Left ventricle myocardium inferior (tissue), 1 donor: Measurements from ENCODE around the gene AKR7A2. TPM values are rescaled to one million over a fixed set of nuclear protein-coding genes. Genes with fewer than 3 reads are reported as not detected.
"Not testable (repeated sequence)": the region's sequence is repeated elsewhere in the genome, so short reads cannot be mapped to it uniquely, and the experiment has no call there.

Source experiments
- DNase-seq: peaks from one replicate; pipeline ENCODE4 v3.0.0-alpha.2; 2020
- H3K27ac ChIP-seq: fragments of 200-600 bp; replicated peaks from 2 replicates; pipeline ENCODE4 v1.8.0; 2021
- H3K27me3 ChIP-seq: fragments of 200-600 bp; 2 replicates; pipeline ENCODE4 v1.8.0; 2021; ENCODE audit warnings: low read depth
- H3K36me3 ChIP-seq: fragments of 200-600 bp; 2 replicates; pipeline ENCODE4 v1.8.0; 2021
- H3K4me1 ChIP-seq: fragments of 200-600 bp; 2 replicates; pipeline ENCODE4 v1.8.0; 2021
- H3K4me3 ChIP-seq: fragments of 200-600 bp; 2 replicates; pipeline ENCODE4 v1.8.0; 2021; ENCODE audit warnings: mild to moderate bottlenecking, moderate library complexity
- H3K9me3 ChIP-seq: fragments of 200-600 bp; replicated peaks from 2 replicates; pipeline ENCODE4 v1.8.0; 2021
- CTCF ChIP-seq: fragments of 200-600 bp; IDR thresholded peaks from 2 replicates; pipeline ENCODE4 v1.8.0; 2021; ENCODE audit warnings: antibody characterized with exemption, mild to moderate bottlenecking, borderline replicate concordance
- intact Hi-C: fragments of 100-400 bp; cut with micrococcal nuclease; formaldehyde crosslinking; loops from one replicate; pipeline ENCODE4 v1.11.0; 2022
- total RNA-seq: library from RNA; stranded (reverse); fragmentation: NEBNext Ultra II Directional; extraction: Animal tissue kit (Norgen Biotek cat#: 25700); gene quantifications from one replicate; pipeline ENCODE4 v1.2.1, GENCODE V29; 2021
- donor health status: DM: no; HTN: yes; CAD: no; lungs with severe emphysema.

AKR7A2 gene
- total RNA-seq, 1 donor from 2014 or later, result 43.7 TPM

- no peak overlapping the region for H3K4me3 ChIP-seq
- H3K27ac ChIP-seq, result no peak overlapping the region
- H3K27me3 ChIP-seq, result no peaks in the 10 kb centered on the region
- peaks cover 52% of the 10 kb centered on the region for H3K36me3 ChIP-seq
- no peaks in the 10 kb centered on the region for H3K9me3 ChIP-seq
- H3K4me1 ChIP-seq, result peaks cover 33% of the 10 kb centered on the region
- intact Hi-C loops, result no loop called here
- DNase-seq, result no peak
- no peak for TF ChIP-seq CTCF
These were observed 3.4 kb downstream of the AKR7A2 start for GRCh38 chr1:19308509-19308907.

DNA sequence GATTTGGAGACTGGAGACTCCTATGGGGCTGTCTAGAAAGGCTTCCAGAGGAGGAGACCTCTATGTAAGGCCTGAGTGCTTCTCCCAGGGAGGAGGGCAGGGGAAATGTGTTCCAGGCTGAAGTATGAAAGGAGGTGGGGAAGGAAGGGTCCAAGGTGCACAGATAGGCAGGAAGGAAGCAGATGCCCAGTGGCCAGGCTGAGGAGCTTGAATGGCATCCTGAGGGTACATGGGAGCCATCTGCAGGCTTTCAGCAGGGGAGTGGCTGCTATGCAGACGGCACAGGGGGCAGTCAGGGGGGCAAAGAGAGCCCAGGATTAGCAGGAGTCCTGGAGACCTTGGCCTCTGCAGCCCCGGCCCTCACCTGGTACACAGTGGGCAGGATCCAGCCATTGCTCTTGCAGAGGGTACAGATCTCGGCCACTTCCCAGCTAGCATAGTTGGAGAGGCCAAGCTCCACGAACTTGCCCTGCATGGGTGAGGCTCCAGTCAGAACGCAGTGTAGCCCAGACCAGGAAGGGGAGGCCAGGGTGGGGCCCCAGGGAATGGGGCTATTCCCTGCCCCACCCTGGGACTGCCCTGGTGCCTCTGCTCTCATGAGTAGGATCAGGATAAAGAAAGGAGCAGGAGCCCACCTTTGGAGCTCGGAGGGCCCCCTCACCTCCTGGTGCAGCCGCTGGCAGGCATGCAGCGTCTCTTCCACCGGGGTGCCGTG, 4.0 kb downstream of the AKR7A2 start:
- intact Hi-C loops, result no loop called here
- peaks cover 57% of the 10 kb centered on the region for H3K36me3 ChIP-seq
- no peak for TF ChIP-seq CTCF

GRCh38 chr1:19306941-19307340, 5.0 kb downstream of the AKR7A2 start:
- Histone ChIP-seq H3K27ac (no peak overlapping the region), H3K36me3 (peaks cover 68% of the 10 kb centered on the region), H3K9me3 (no peaks in the 10 kb centered on the region), H3K27me3 (no peaks in the 10 kb centered on the region), H3K4me3 (no peak overlapping the region), H3K4me1 (peaks cover 19% of the 10 kb centered on the region)
- intact Hi-C loops, result no loop called here
- no peak for TF ChIP-seq CTCF
- DNase-seq, result no peak

More for the DNA sequence above, 4.0 kb downstream of the AKR7A2 start:
- Histone ChIP-seq H3K27ac (no peak overlapping the region), H3K4me3 (no peak overlapping the region), H3K4me1 (peaks cover 27% of the 10 kb centered on the region), H3K27me3 (no peaks in the 10 kb centered on the region), H3K9me3 (no peaks in the 10 kb centered on the region)
- no peak for DNase-seq

DNA sequence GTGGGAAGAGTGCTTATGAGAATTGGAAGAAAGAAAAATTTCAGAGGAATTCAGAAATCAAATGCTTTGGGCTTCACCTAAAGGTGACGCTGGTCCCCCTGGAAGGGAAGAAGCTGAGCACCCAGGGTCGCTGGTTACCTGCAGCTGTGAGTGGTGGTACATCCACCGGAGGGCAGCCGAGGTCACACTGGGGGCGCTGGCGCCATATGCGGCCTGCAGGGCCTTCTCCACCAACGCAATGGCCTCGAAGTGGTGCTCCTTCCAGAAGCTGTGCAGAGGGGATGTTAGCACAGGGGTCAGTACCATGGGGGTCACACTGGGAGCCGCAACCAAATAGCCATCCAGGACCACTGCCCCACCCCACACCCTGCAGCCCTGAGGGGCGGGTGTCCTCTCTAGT, 6.1 kb downstream of the AKR7A2 start:
- DNase-seq, result no peak
- Histone ChIP-seq H3K27ac (no peak overlapping the region), H3K9me3 (no peaks in the 10 kb centered on the region), H3K4me3 (no peak overlapping the region), H3K27me3 (no peaks in the 10 kb centered on the region), H3K36me3 (peaks cover 68% of the 10 kb centered on the region), H3K4me1 (peaks cover 10% of the 10 kb centered on the region)
- TF ChIP-seq CTCF, result no peak
- intact Hi-C loops, result no loop called here

DNA sequence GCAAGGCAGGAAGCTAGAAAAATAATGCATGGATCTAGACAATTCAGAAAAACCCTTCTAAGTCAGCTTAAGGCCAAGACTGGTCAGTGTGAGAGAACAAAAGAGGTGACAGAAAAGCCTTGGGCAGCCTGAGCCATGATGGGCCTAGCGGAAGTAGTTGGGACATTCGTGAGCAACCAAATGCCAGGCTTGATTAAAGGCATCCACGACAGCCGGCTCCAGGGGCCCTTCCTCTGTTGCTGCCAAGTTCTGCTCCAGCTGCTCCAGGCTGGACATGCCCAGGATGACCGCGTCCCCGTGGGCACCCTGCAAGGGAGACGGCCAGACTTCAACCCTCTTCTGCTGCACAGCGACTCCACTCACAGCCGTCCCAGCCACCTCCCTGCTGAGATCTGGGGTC, 7.9 kb downstream of the AKR7A2 start:
- H3K4me3 ChIP-seq, H3K27ac ChIP-seq, H3K4me1 ChIP-seq, H3K9me3 ChIP-seq, DNase-seq, H3K27me3 ChIP-seq, intact Hi-C loops: not testable (repeated sequence)
- peaks cover 73% of the 10 kb centered on the region for H3K36me3 ChIP-seq

DNA sequence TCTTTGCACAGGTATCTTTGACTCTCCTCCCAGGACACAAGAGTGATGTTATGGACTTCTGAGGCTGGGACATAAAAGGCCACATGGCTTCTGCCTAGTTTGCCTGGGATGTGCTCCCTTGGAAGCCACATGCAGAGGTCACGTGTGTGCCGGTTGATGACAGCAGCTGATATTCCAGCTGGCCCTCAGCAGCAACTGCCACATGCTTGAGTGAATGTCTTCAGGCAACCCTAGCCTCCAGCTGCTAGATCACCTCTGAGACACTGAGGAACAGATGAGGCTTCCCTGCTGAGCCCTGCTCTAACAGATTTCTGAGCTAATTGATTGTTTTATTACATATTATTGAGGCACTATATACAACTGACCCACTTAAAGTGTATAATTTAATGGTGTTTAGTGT, 11.7 kb downstream of the AKR7A2 start:
- TF ChIP-seq CTCF, result no peak
- peaks cover 41% of the 10 kb centered on the region for H3K36me3 ChIP-seq
- H3K27me3 ChIP-seq, result no peaks in the 10 kb centered on the region
- no peaks in the 10 kb centered on the region for H3K4me1 ChIP-seq
- peaks cover 4% of the 10 kb centered on the region for H3K9me3 ChIP-seq
- no peak overlapping the region for H3K4me3 ChIP-seq
- no peak overlapping the region for H3K27ac ChIP-seq
- intact Hi-C loops, result no loop called here
- DNase-seq, result no peak
